ENCODE measurements around the gene UNKL. TPM values are rescaled to one million over a fixed set of nuclear protein-coding genes. Genes with fewer than 3 reads are reported as not detected.

Gene UNKL
- total RNA-seq, 4 donors from 2014 or later = 31.8 to 38.8 (median 35.8) TPM

- ATAC-seq (no peak), DNase-seq (no peak)
- in situ Hi-C loops (cut with MboI; ENCODE audit: low sequenced_read_pairs in 4 of 4) (no loop called here), intact Hi-C loops (cut with DNase I; ENCODE audit: low total_unique reads) (no loop called here)
- H3K4me3 ChIP-seq = no peak overlapping the region
- H3K9me3 ChIP-seq = no peaks in the 10 kb centered on the region
- H3K36me3 ChIP-seq = no peaks in the 10 kb centered on the region
- H3K4me1 ChIP-seq = no peaks in the 10 kb centered on the region
- H3K27ac ChIP-seq = no peak overlapping the region
- H3K27me3 ChIP-seq = no peaks in the 10 kb centered on the region
- TF ChIP-seq POLR2A (IDR thresholded peaks at IDR 0.05) = no peak
- no peak for TF ChIP-seq CTCF (IDR thresholded peaks at IDR 0.05 in 4 of 5, conservative IDR thresholded peaks at IDR 0.05 in 1 of 5)
These were observed 15.8 kb upstream of the UNKL start for GRCh38 chr16:1430214-1430758.

- Histone ChIP-seq H3K27me3 (no peaks in the 10 kb centered on the region), H3K4me3 (no peak overlapping the region), H3K9me3 (no peaks in the 10 kb centered on the region), H3K4me1 (no peaks in the 10 kb centered on the region), H3K27ac (no peak overlapping the region), H3K36me3 (no peaks in the 10 kb centered on the region)
- ATAC-seq = no peak
- TF ChIP-seq CTCF (IDR thresholded peaks at IDR 0.05 in 4 of 5, conservative IDR thresholded peaks at IDR 0.05 in 1 of 5) (no peak), POLR2A (IDR thresholded peaks at IDR 0.05) (no peak)
- in situ Hi-C loops (cut with MboI; ENCODE audit: low sequenced_read_pairs in 4 of 4) = no loop called here
- DNase-seq = no peak
- intact Hi-C loops (cut with DNase I; ENCODE audit: low total_unique reads) = loop anchor here (5.0 kb wide), 1 partner anchor 333 kb away; no protein-coding TSS in a partner anchor
These were observed 15.1 kb upstream of the UNKL start for GRCh38 chr16:1429631-1430030.

- no peak for ATAC-seq
- TF ChIP-seq POLR2A (IDR thresholded peaks at IDR 0.05) = no peak
- no peak for TF ChIP-seq CTCF (IDR thresholded peaks at IDR 0.05 in 4 of 5, conservative IDR thresholded peaks at IDR 0.05 in 1 of 5)
- H3K9me3 ChIP-seq = no peaks in the 10 kb centered on the region
- no peaks in the 10 kb centered on the region for H3K27me3 ChIP-seq
- no peak for DNase-seq
- in situ Hi-C loops (cut with MboI; ENCODE audit: low sequenced_read_pairs in 4 of 4) (no loop called here), intact Hi-C loops (cut with DNase I; ENCODE audit: low total_unique reads) (loop anchor here (5.0 kb wide), 1 partner anchor 333 kb away; no protein-coding TSS in a partner anchor)
- H3K27ac ChIP-seq = no peak overlapping the region
- H3K36me3 ChIP-seq = no peaks in the 10 kb centered on the region
- H3K4me1 ChIP-seq = no peaks in the 10 kb centered on the region
- H3K4me3 ChIP-seq = no peak overlapping the region
These were observed 14.5 kb upstream of the UNKL start for GRCh38 chr16:1429012-1429411.

DNA sequence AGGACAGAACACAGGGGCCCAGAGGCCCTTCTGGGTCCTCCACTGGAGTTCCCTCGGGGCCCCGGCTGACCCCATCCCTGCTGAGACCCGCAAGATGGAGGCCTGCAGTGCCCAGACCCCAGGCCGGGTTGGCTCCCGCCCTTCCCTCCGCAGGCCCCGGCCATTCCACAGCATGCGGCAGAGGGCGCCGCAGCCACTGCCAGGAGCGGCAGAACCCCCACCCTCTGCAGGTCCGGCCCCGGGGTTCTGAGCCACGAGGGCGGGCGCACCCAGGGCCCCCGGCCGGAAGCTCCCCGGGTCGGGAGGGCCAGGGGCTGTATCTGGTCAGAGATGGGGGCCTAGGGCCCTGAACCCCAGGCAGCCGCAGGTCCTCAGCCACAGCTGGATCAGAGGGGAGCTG is 14.0 kb upstream of the UNKL start:
- no peak for ATAC-seq
- no peaks in the 10 kb centered on the region for H3K9me3 ChIP-seq
- intact Hi-C loops (cut with DNase I; ENCODE audit: low total_unique reads) (loop anchor here (5.0 kb wide), 1 partner anchor 334 kb away; no protein-coding TSS in a partner anchor), in situ Hi-C loops (cut with MboI; ENCODE audit: low sequenced_read_pairs in 4 of 4) (no loop called here)
- H3K36me3 ChIP-seq = no peaks in the 10 kb centered on the region
- H3K4me3 ChIP-seq = no peak overlapping the region
- H3K4me1 ChIP-seq = no peaks in the 10 kb centered on the region
- no peaks in the 10 kb centered on the region for H3K27me3 ChIP-seq
- no peak for DNase-seq
- TF ChIP-seq POLR2A (IDR thresholded peaks at IDR 0.05) = no peak
- TF ChIP-seq CTCF (IDR thresholded peaks at IDR 0.05 in 4 of 5, conservative IDR thresholded peaks at IDR 0.05 in 1 of 5) = peak in 2 of 5 experiments; percentile 19 to 33
- H3K27ac ChIP-seq = no peak overlapping the region
